Measurements from ENCODE around the gene ST8SIA4.

- TF ChIP-seq POLR2A (IDR thresholded peaks at IDR 0.05) = no peak
- TF ChIP-seq CTCF (IDR thresholded peaks at IDR 0.05) = no peak
Observed at GRCh38 chr5:100852988-100853449, 50.1 kb downstream of the ST8SIA4 start.

Measured in esophagus squamous epithelium (tissue), 4 donors.